CD4-positive, alpha-beta T cell treated with Interleukin-1 beta for 1 hour (primary cell): ENCODE results near the gene JPT1.
"Not testable (repeated sequence)": the region's sequence is repeated elsewhere in the genome, so short reads cannot be mapped to it uniquely, and the experiment has no call there.

Source experiments
- DNase-seq, 2 donors: peaks; one replicate each; pipeline ENCODE4 v3.0.0-alpha.2; 2020 to 2022

JPT1 gene

DNA sequence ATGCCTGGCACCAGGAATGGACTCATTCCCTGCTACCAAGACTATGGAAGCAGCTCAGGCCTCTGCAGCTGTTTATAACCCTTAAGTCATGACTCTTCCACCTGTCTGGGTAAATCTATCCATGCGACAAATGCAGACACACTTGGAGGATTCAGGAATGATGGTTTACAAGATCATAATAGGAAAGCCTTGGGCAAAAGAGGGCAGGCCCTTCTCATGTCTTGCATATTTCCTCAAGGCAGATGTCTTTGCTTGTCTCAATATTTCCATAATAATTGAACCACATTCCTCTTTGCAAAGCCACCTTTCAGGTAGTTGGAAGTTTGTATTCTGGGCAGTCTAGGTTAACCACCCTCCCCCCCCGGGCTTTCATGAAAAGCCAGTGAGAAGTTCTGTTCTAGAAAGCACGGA lies 884 bp upstream of the JPT1 start:
- DNase-seq = no peak

DNA sequence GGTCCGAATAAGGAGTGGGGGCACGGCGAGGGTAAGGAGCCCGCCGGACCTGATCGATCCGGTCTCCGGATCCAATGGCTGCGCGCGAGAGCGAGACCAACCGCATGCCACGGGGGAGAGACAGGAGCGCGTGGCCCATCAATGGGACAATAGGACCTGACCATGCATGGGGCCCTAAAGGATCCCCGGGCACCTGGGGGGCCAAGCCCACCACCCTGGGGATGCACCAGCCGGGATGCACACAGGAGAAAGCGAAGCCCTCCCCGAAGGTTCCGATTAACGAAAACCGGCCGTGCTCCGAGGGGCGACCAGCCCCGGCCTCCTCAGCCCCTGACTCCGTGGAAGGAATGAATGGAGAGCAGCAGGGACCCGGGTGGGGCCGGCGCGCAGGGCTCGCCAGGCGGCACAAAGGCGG lies 525 bp downstream of the JPT1 start:
- DNase-seq = no peak

DNA sequence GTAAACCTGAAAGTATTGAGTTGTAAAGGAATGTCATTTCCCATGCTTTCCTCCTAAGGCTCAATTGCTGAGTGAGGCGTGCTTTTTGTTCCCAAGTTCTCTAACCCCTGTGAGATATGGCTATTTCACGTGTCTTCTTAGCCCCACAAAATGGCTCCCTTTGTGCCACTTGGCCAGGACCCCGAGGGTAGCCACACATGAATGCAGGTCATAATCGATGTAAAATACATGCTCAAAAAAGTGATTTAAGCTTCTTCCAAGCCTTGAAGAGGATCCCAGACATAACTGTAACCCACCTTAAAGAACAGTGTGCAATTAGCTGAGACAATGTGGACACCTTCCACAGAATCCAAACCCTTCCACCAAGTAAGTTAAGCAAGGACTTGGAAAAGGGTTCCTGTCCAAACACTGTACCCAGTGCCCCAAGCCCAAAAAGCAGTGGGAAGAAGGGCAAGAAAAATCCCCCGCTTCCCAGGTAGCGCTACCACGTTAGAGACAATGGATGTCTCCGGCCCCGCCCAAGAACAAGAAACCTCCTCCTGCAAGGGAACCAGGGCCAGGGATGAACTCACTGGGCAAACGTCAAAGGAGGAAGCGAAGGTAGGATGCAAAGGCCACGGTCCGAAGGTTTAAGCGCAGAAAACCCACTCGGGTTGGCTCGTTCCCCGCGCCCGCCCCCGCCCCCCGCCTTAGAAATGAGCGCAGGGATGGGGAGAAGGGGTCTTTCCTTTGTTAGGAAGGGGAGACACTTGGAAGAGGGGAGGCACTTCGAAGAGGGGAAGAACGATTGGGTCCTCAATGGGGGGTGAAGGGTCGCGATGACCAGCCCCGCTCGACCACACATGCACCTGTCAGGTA lies 1.2 kb downstream of the JPT1 start:
- peak in 1 of 2 donors; percentile 7 for DNase-seq

DNA sequence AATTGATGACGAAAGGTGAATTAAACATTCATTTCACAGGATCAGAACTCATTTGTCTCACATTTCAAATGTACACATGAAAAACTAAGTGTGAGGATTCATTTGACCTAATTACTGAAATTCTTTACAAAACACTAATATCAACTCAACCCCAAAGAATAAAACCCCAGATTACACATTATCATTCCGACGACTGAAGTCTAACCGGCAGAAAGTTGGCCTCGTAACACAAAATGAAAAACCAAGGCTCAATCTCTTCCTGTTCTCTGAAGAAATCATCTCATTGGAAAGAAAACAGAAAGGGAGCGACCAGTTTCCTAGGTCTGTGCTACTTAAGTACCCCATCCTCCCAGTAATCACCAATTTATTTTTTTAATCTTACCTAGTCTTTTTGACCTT lies 1.8 kb downstream of the JPT1 start:
- no peak for DNase-seq

DNA sequence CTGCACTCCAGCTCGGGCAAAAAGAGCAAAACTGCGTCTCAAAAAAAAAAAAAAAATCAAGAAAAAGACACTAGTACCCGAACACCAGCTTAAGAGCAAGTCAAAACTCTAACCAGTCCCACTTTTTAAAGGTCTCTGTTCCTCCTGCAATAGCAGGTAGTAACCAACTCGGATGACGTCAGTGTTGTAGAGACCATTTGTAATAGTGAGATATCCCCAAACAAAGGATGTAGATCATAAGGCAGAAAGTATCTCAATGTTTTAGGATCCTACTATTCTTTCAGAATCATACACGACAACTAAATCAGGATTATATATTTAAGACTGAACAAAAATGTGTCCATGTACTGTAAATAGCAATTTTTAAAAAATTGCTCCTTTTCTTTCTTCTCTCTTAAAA lies 2.4 kb downstream of the JPT1 start:
- peak in 1 of 2 donors; percentile 28 for DNase-seq

DNA sequence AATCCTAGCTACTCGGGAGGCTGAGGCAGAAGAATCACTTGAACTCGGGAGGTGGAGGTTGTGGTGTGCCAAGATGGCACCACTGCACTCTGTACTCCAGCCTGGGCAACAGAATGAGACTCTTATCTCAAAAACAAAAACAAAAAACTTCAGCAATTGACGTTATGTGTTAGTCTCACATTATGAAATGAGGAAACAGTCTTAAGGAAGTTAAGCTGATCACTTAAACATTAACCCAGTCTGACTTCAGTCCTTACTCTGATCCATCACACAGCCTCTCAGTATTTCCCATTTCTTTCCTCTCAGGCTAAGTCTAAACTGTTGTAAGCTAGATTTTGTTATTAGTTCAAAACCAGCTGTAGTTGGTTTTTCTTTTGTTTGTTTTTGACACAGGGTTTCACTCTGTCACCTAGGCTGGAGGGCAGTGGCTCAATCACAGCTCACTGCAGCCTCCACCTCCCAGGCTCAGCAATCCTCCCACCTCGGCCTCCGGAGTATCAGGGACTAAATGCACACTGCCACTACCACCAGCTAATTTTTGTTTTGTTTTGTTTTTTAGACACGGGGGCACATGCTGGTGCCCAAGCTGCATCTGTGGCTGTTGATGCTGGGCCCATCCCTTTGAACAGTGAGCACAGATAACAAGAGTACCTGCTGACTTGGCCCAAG lies 6.3 kb downstream of the JPT1 start:
- no peak for DNase-seq

DNA sequence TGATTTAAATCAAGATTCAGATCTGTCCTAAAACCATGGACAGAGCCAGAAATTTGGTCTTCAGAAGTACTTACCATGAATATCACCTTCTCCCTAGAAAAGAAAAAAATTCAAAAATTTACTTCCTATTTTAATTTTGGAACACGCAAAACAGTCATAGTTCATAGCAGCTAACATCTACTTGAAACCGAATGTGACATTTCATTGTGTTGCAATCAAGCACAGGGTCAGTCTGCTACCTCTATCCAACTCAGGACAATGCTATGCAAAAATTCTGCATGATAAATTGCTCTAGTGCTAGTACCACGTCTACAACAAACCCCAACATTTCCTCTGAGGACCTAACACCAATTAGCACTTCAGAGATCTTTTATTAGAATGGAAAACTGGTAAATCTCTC lies 7.7 kb downstream of the JPT1 start:
- DNase-seq = no peak

DNA sequence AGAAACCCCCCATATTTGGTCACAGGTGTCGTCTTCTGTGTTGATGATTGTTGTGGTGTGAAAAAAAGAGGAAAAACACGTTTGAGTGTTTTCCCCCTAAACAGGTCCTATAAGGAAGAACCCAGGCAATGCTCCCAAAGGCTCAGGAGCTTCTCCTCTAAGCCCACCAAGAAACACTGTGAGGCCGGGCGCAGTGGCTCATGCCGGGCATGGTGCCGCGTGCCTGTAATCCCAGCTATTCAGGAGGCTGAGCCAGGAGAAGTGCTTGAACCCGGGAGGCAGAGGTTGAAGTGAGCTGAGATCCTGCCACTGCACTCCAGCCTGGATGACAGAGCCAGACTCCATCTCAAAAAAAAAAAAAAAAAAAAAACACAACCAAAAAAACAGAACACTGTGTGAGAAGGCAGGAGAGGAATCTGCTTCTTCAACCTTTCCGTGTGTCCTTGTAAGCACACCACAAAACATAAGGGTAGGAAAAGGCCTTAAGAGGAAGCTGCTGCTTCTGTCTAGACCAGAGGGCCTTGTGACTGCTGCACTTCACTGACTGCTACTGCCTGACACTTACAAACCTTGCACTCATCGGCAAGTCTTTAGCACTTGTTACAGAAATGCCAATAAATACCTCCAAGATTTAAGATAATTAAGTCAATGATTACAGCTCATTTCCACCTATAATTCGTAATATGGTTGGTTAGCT lies 9.3 kb downstream of the JPT1 start:
- no peak for DNase-seq

DNA sequence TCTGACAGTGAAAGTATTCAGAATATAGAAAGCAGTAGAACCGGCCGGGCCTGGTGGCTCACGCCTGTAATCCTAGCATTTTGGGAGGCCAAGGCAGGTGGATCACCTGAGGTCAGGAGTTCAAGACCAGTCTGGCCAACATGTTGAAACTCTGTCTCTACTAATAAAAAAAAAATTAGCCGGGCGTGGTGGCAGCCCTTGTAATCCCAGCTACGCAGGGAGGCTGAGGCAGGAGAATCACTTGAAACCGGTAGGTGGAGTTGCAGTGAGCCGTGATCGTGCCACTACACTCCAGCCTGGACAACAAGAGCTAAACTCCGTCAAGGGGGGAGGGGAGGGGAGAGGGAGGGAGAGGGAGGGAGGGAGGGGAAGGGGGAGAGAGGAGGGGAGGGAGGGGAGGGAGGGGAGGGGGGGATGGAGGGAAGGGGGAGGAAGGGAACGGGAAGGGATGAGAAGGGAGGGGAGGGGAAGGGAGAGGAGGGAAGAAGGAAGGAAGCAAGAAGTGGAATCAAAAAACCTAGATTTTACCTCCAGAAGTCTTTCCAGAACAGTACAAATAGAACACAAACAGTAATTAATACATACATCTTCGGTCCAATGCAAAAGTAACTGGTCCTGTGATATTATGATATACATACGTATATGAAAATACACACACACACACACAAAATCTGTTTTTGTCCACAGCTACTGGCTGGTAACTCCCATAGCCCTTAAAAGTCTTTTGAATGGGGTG lies 11.9 kb downstream of the JPT1 start:
- DNase-seq = no peak

DNA sequence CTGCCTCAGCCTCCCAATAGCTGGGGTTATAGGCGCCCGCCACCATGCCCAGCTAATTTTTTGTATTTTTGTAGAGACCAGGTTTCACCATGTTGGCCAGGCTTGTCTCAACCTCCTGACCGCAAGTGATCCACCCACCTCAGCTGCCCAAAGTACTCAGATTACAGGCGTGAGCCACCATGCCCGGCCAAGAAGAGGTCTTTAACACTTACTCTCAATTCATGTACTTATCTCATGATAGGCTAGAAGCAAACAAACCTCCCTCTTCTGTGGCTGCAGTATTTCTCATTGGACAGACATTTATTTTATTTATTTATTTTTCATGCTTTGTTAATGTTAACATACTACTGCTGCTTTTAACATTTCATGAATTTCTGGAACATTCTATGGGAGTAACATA lies 15.8 kb downstream of the JPT1 start:
- DNase-seq = no peak

DNA sequence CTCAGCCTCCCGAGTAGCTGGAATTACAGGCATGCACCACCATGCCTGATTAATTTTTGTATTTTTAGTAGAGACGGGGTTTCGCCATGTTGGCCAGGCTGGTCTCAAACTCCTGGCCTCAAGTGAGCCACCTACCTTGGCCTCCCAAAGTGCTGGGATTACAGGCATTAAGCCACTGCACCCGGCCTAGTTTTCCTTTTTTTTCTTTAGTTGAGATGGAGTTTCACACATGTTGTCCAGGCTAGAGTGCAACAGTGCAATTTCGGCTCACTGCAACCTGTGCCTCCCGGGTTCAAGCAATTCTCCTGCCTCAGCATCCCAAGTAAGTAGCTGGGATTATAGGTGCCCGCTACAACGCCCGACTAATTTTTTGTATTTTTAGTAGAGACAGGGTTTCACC lies 16.6 kb downstream of the JPT1 start:
- not testable (repeated sequence) for DNase-seq

DNA sequence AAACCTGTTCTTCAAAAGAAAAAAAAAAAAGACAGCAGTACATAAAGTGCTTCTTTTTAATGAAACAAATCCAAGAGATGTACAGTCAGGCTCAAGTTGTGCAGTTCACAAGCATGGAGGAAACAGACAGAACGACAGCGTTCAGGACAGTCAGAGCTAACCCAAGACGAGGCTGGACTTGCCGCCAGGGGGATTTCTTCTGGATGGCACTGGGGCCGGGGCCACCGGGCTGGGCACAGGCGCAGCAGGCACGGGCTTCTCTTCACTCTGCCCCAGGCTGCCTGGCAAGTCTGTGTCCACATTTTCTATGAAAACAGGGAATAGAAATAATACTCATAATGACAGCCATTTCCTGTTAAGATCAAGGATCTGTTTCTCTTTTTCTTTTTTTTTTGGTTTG lies 18.4 kb downstream of the JPT1 start:
- no peak for DNase-seq

DNA sequence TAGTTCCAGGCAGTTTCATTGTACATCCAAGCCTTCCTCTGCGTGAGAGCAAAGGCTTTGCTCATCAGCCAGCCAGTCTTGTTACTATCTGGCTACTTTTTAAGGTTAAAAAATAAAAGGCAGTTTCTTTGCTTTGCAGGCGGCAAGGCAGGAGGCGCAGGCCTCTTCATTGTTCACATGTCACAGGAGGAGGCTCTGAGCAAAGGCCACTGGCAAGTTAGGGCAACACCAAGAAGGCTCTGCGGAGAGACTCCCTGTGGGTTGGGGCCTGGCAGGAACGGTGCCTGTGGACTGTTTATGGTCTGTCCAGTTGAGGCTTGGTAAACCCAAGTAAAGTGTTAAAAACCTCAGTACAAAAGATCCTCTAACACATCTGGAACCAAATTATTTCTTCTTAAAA lies 18.9 kb downstream of the JPT1 start:
- DNase-seq = no peak

DNA sequence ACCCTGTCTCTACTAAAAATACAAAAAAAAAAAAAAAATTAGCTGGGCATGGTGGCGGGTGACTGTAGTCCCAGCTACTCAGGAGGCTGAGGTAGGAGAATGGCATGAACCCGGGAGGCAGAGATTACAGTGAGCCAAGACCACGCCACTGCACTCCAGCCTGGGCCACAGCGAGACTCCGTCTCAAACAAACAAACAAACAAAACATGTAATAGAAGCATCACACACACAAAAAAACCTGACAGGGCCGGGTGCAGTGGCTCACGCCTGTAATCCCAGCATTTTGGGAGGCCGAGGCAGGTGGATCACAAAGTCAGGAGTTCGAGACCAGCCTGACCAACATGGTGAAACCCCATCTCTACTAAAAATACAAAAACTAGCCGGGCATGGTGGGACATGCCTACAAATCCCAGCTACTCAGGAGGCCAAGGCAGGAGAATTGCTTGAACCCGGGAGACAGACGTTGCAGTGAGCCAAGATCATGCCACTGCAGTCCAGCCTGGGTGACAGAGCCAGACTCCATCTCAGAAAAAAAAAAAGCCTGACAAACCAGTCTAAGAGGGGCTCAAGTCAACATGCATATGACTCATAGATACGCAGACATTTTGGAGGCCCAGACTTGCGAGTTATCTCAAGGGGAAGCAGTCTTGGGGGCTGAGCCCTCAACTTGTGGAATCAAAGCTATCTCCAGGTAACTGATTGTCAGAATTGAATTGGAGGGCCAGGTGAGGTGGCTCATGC lies 20.5 kb downstream of the JPT1 start:
- DNase-seq = not testable (repeated sequence)

DNA sequence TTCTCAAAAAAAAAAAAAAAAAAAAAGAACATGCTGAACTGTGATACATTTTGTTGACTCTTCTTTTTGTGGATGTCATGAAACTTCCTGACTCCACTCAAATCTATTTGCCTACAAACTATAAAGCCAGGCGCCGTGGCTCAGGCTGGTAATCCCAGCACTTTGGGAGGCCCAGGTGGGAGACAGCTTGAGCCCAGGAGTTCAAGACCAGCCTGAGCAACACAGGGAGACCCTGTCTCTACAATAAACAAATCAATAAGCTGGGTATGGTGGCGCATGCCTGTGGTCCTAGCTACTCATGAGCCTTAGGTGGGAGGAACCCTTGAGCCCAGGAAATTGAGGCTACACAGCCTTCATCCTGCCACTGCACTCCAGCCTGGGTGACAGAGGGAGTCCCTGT lies 21.3 kb downstream of the JPT1 start:
- DNase-seq = no peak

DNA sequence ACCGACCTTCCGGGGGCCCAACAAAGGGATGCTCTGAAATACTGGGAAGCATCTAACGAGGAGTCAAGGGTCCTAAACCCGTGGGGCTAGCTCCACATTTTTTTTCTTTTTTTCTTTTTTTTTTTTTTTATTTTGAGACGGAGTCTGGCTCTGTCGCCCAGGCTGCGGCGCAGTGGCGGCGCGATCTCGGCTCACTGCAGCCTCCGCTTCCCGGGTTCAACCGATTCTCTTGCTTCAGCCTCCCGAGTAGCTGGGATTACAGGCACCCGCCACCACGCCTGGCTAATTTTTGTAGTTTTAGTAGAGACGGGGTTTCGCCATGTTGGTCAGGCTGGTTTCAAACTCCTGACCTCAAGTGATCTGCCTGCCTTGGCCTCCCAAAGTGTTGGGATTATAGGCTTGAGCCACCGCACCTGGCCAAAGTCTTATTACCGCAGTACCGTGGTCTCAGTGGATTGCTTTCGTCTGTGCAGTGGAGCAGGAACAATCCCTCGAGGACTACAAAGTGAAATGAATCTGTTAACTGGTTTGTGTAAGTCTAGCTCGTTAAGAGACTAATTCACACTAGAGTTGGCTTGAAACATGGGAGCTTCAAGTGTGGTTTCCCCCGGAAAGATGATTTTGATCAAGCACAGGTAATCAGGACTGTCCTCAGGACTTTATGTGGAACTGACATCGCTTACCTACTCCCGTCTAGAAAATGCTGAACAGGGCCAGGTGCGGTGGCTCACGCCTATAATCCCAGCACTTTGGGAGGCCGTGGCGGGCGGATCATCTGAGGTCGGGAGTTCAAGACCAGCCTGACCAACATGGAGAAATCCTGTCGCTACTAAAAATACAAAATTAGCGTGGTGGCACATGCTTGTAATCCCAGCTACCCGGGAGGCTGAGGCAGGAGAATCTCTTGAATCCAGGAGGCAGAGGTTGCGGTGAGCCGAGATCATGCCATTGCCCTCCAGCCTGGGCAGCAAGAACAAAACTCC lies 22.0 kb downstream of the JPT1 start:
- DNase-seq = not testable (repeated sequence)

DNA sequence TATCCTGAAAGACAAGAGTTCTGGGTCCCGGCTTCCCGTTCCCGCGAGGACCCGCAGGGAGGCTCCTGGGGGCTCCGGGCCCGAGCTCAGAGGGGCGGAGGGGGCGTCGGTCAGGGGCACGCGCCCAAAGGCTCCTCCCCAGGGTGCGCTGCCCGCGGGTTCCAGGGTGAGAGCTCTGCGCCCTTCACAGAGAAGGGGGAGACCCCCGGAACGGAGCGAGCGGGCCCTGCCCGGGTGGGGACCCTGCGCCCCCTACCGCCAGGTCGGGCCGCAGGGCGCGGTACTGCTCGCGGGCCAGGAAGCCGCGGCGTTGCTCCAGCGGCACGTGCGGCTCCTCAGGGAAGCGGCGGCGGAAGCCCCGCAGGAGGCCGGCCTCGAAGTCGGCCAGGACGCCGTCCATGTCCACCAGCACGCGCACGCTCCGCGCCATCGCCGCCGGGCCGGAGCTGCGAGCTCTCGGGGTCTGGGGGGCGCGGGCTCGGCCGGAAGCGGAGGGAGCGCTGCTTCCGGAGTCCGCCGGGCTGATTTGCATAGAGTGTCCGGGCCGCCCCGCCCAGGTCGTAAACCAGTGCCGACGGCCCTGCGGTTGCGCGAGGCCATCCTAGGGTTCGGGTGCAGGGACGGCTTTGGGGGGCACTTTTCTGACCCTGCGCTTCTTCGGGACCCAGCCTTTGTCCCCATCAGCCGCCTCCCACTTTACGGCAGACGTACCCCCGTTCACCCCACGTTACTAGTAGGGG lies 22.9 kb downstream of the JPT1 start, which contains the start of gene NT5C:
TSS of gene NT5C (minus strand) at position 465 of the 740 bp plus-strand sequence. CDS start at position 430, 35 bp downstream.
- DNase-seq = peak; percentile 55 to 62

DNA sequence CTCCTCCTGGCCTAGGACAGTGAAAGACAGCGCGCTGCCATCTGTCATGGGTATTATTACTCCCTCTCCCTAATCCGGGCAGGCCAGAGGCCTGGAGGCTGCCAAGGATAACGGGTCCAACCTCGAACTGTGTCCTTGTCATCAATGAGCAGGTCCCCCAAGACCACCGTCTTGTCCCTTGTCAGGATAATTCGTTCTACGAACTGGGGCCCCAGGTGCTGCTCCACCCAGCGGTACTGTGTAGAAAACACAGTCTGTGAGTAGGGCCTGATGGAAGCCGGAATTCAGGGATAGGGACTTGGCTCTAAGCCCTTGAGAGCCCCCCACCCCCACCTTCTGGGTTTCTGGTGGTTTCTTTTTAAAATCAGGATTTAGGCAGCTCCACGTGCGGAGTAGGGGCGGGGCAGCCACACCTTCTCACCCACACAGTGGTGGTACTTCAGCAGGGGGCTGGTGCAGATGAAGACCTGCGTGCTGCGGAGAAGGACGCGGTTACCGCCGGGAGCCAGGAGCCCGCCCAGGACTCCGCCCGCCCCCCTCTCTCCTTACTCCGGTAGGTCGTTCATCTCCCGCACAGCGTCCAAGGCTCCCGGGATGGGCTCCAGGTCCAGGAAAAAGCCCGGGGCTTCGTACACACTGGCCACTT lies 23.6 kb downstream of the JPT1 start:
- peak; percentile 45 to 48 for DNase-seq

DNA sequence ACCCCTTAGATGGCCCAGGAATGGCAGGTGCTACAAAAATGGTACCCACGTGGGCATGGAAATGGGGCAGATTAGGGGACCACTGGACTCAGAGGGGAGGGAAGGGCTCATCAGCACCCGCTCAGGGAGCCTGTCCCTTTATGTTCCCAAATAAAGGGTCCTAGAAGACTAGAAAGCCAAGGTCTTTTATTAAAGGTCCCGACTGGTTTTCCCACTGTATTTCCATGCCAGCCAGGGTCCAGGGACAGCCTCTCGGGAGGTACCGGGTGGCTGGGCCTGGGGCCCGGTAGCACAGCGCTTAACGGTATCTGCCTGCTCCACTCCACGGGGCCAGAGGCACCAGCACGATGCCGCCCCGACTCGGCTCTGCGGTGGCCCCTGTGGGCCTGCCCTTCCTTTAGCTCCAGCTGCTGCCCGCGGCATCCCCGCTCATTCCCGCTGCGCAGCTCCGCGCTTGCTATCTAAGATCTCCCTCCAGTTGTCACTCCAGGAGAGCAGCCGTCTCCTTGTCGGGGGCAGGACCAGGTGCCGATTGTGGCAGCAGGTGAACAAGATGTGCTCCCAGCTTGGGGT lies 24.2 kb downstream of the JPT1 start:
- no peak for DNase-seq
